Immature natural killer cell (primary cell): ENCODE data around the gene RIT1. TPM values are rescaled to one million over a fixed set of nuclear protein-coding genes. Genes with fewer than 3 reads are reported as not detected.
A peak's percentile ranks its signal among the peaks of the same experiment; 100 is the strongest.
"Not testable (repeated sequence)": the region's sequence is repeated elsewhere in the genome, so short reads cannot be mapped to it uniquely, and the experiment has no call there.

Source experiments
- DNase-seq, 3 donors: peaks; one replicate each; pipeline ENCODE4 v3.0.0; 2022; ENCODE audit warnings: mixed read lengths in 1 of 3
- H3K27ac Mint-ChIP-seq, 6 donors: one replicate each; pipeline ENCODE4 v1.8.0; 2020; ENCODE audit warnings: mixed read lengths in 6 of 6, mild to moderate bottlenecking in 5 of 6, inconsistent platforms in 4 of 6, moderate library complexity in 3 of 6
- H3K27me3 Mint-ChIP-seq, 3 donors: one replicate each; pipeline ENCODE4 v1.8.0; 2020 to 2021; ENCODE audit warnings: low read depth in 3 of 3, mild to moderate bottlenecking in 3 of 3, mixed read lengths in 3 of 3, moderate library complexity in 3 of 3, inconsistent platforms in 1 of 3
- H3K36me3 Mint-ChIP-seq, 3 donors: one replicate each; pipeline ENCODE4 v1.8.0; 2020; ENCODE audit warnings: mixed read lengths in 3 of 3, inconsistent platforms in 2 of 3, mild to moderate bottlenecking in 2 of 3
- H3K4me1 Mint-ChIP-seq, 2 donors: one replicate each; pipeline ENCODE4 v1.8.0; 2020; ENCODE audit warnings: inconsistent platforms in 2 of 2, mild to moderate bottlenecking in 2 of 2, mixed read lengths in 2 of 2, moderate library complexity in 1 of 2
- H3K4me3 Mint-ChIP-seq, 5 donors: one replicate each; pipeline ENCODE4 v1.8.0; 2020; ENCODE audit warnings: mild to moderate bottlenecking in 5 of 5, mixed read lengths in 5 of 5, inconsistent platforms in 3 of 5, moderate library complexity in 3 of 5
- H3K9me3 Mint-ChIP-seq, 6 donors: one replicate each; pipeline ENCODE4 v1.8.0; 2020; ENCODE audit warnings: mild to moderate bottlenecking in 6 of 6, mixed read lengths in 6 of 6, inconsistent platforms in 4 of 6, moderate library complexity in 3 of 6
- polyA plus RNA-seq, 3 donors: library from polyadenylated mRNA; unstranded; fragments of 300-500 nt; fragmentation: Illumina TruSeq; gene quantifications; one replicate each; pipeline ENCODE4 v1.2.3, GENCODE V29; 2021

Gene RIT1
- polyA plus RNA-seq, 3 donors from 2014 or later = 27.1 to 33.5 (median 29.0) TPM

- not testable (repeated sequence) for H3K9me3 Mint-ChIP-seq, H3K27ac Mint-ChIP-seq, DNase-seq, H3K27me3 Mint-ChIP-seq, H3K4me3 Mint-ChIP-seq
- Mint-ChIP-seq H3K36me3 (peaks cover 9 to 20% (median 17%) of the 10 kb centered on the region in 3 donors), H3K4me1 (peaks cover 15 to 19% of the 10 kb centered on the region in 2 donors)
Measured at GRCh38 chr1:155896476-155896875, 14.7 kb downstream of the RIT1 start.

- not testable (repeated sequence) for H3K27me3 Mint-ChIP-seq
Measured at GRCh38 chr1:155895617-155896016, 15.5 kb downstream of the RIT1 start.

DNA sequence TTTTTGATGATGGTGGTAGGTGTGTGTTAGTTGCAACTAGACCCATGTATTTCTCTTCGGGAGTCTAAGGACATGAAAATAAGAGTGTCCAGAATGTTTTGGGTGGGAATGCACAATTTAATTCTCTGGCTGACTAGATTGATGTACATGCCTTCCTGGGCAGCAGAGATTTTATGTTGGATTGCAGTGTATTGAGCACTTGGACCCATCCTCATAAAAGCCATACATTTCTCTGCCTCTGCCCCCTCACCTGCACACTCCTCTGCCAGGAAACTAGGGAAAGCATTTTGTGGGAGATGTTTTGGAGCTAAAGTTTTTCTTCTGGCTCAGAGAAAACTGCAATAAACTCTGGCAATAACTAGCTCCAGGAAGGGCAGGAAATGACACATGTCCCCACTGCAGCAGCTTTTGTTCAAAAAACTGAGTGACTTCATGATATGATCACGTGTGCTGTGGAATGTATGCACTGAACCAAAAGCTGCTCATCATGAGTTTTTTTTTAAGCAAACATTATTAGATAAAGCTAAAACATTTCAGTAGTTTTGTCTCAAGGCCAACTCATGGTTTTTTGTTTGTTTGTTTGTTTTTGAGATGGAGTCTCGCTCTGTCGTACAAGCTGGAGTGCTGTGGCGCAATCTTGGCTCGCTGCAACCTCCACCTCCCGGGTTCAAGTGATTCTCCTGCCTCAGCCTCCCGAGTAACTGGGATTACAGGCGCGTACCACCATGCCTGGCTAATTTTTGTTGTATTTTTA, 17.6 kb downstream of the RIT1 start:
- Mint-ChIP-seq H3K4me1 (peaks cover 13 to 15% of the 10 kb centered on the region in 2 donors), H3K27ac (peak overlapping the region; percentile 39 to 87 (median 70)), H3K36me3 (no peaks in the 10 kb centered on the region), H3K9me3 (no peaks in the 10 kb centered on the region), H3K4me3 (peak overlapping the region in 1 of 5 donors; percentile 0), H3K27me3 (peaks cover 0 to 1% (median 0%) of the 10 kb centered on the region in 3 donors)
- peak in 1 of 3 donors; percentile 28 for DNase-seq

More at GRCh38 chr1:155895617-155896016, 15.5 kb downstream of the RIT1 start:
- Mint-ChIP-seq H3K36me3 (peaks cover 9 to 17% (median 17%) of the 10 kb centered on the region in 3 donors), H3K4me1 (peaks cover 15 to 19% of the 10 kb centered on the region in 2 donors)
- H3K4me3 Mint-ChIP-seq, H3K9me3 Mint-ChIP-seq, H3K27ac Mint-ChIP-seq, DNase-seq: not testable (repeated sequence)

DNA sequence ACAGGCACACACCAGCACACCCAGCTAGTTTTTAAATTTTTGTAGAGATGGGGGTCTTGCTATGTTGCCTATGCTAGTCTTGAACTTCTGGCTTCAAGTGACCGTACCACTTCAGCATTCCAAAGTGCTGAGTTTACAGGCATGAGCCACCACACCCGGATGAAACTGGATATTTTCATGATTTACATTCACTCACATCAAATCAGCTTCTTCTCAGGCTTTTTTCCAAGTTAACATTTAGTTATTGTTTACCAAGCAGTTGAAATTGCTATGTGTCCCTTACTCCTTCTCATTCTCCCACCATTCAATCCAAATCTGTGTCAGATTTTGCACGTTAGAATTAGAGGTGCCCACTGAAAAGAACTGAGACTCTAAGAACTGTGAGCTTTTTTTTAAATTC, 18.4 kb downstream of the RIT1 start:
- no peaks in the 10 kb centered on the region for H3K36me3 Mint-ChIP-seq
- no peak overlapping the region for H3K4me3 Mint-ChIP-seq
- no peaks in the 10 kb centered on the region for H3K9me3 Mint-ChIP-seq
- peaks cover 13 to 15% of the 10 kb centered on the region in 2 donors for H3K4me1 Mint-ChIP-seq
- no peak for DNase-seq
- H3K27ac Mint-ChIP-seq = peak overlapping the region in 3 of 6 donors; percentile 45 to 87 (median 79)
- H3K27me3 Mint-ChIP-seq = peaks cover 0 to 1% (median 0%) of the 10 kb centered on the region in 3 donors

GRCh38 chr1:155890251-155890650, 20.9 kb downstream of the RIT1 start:
- Mint-ChIP-seq H3K9me3 (no peaks in the 10 kb centered on the region), H3K36me3 (no peaks in the 10 kb centered on the region), H3K27me3 (peaks cover 0 to 1% (median 0%) of the 10 kb centered on the region in 3 donors), H3K4me3 (no peak overlapping the region), H3K4me1 (peaks cover 13 to 15% of the 10 kb centered on the region in 2 donors), H3K27ac (no peak overlapping the region)
- DNase-seq = no peak

DNA sequence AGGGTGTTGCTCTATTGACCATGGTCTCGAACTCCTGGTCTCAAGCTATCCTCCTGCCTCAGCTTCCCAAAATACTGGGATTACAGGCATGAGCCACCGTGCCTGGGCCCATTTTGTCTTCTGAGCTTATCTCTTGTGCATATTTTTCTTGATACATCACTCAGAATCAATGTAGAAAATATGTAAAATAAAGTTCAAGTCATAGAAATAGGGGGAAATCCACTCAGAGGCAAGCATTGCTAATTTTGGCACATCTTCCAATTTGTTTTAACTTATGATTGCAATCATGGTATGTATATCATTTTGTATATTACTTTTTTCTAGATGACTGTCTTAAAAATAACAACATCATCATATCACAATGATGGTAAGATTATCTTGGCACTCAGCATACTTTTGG, 21.6 kb downstream of the RIT1 start:
- H3K36me3 Mint-ChIP-seq = no peaks in the 10 kb centered on the region
- no peaks in the 10 kb centered on the region for H3K9me3 Mint-ChIP-seq
- peaks cover 13 to 15% of the 10 kb centered on the region in 2 donors for H3K4me1 Mint-ChIP-seq
- DNase-seq = no peak
- H3K4me3 Mint-ChIP-seq = no peak overlapping the region
- no peak overlapping the region for H3K27ac Mint-ChIP-seq
- H3K27me3 Mint-ChIP-seq = peaks cover 0 to 1% (median 0%) of the 10 kb centered on the region in 3 donors

DNA sequence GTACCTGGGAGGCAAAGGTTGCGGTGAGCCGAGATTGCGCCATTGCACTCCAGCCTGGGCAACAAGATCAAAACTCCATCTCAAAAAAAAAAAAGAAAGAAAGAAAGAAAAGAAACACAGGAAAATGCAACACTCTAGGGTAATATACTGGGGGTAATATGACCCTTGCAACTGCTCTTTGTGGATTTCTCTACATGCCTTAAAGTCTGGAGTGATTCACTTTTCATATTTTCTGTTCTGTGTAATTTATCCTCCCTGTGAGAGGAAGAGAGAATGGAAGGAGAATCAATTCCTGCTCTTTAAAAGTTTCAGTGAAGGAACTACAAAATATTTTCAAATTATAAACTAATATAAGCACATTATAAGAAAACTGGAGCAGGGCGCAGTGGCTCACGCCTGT, 22.7 kb downstream of the RIT1 start:
- Mint-ChIP-seq H3K9me3 (no peaks in the 10 kb centered on the region), H3K4me1 (peaks cover 9% of the 10 kb centered on the region in 2 donors), H3K4me3 (no peak overlapping the region), H3K36me3 (peaks cover 0 to 3% (median 0%) of the 10 kb centered on the region in 3 donors), H3K27ac (no peak overlapping the region), H3K27me3 (peaks cover 0 to 1% (median 0%) of the 10 kb centered on the region in 3 donors)
- no peak for DNase-seq

DNA sequence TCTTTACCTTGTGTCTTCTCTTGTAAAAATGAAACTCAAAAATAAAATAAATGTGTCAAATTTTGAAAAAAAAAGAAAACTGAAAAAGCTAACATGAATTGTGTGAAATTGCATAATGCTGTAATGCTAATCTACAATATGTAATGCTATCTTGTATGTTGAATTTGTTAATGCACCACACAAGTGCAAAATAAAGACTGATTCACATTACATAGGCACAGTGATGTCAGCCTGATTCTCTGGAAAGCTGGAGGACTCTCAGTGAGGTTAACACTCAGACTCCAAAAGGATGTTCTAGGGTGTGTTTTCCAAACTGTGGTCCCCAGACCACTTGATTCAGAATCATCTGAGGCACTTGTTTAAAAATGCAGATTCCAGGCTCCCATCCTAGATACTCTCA, 26.2 kb downstream of the RIT1 start:
- no peak for DNase-seq
- no peak overlapping the region for H3K4me3 Mint-ChIP-seq
- no peaks in the 10 kb centered on the region for H3K27me3 Mint-ChIP-seq
- peaks cover 3 to 20% (median 15%) of the 10 kb centered on the region in 3 donors for H3K36me3 Mint-ChIP-seq
- no peaks in the 10 kb centered on the region for H3K9me3 Mint-ChIP-seq
- H3K4me1 Mint-ChIP-seq = no peaks in the 10 kb centered on the region
- peak overlapping the region in 2 of 6 donors; percentile 23 to 31 for H3K27ac Mint-ChIP-seq

DNA sequence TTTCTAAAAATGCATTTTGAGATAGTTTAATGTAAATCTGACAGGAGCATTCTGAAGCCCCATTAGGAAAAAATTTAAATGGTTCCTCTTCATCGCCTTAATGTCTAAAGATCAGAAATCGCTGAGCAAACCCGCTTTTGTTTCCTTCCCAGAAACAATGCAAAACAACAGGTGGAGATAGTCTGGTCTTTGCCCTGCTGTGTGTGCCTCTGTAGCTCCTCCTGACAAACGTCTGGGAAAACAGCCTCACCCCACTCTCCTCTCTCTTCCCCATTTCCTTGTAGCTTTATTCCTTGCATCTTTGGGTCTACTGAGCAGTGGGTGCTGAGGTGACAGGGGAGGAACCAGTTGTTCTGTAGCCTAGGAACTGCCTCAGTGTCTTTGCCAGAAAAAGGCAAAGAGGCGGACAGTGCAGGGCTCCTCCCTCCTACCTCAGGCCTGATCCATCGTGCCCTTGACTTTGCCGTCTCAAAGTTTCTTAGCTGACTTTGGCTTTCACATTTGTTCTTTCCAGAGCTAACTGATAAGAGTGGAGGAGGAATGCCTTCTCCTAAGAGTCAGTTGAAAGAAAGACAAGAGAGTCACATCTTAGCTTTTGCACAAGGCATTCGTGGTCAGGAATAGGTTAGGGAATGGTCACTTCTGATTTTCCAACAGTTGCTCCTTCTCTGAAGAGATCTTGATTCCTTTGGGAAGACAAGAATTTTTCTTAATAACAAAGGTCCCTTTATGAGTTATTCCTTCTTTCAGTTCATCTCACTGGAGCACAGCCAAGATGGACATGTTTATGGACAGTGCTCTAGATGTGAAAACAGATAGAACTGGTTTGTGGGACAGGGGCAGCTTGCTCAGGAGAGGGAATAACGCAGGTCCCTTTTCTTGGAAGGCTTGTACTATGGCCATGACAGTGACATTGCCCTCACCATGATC, 26.9 kb downstream of the RIT1 start:
- H3K27ac Mint-ChIP-seq = peak overlapping the region in 2 of 6 donors; percentile 33 to 60
- no peaks in the 10 kb centered on the region for H3K9me3 Mint-ChIP-seq
- H3K27me3 Mint-ChIP-seq = no peaks in the 10 kb centered on the region
- no peaks in the 10 kb centered on the region for H3K4me1 Mint-ChIP-seq
- no peak for DNase-seq
- H3K4me3 Mint-ChIP-seq = no peak overlapping the region
- H3K36me3 Mint-ChIP-seq = peaks cover 3 to 23% (median 15%) of the 10 kb centered on the region in 3 donors

GRCh38 chr1:155882766-155883165, 28.4 kb downstream of the RIT1 start:
- no peaks in the 10 kb centered on the region for H3K4me1 Mint-ChIP-seq
- H3K27ac Mint-ChIP-seq = no peak overlapping the region
- no peaks in the 10 kb centered on the region for H3K27me3 Mint-ChIP-seq
- H3K36me3 Mint-ChIP-seq = peaks cover 3 to 25% (median 15%) of the 10 kb centered on the region in 3 donors
- DNase-seq = no peak
- H3K9me3 Mint-ChIP-seq = no peaks in the 10 kb centered on the region
- no peak overlapping the region for H3K4me3 Mint-ChIP-seq

- Mint-ChIP-seq H3K4me3 (no peak overlapping the region), H3K27ac (peak overlapping the region in 1 of 6 donors; percentile 28), H3K4me1 (no peaks in the 10 kb centered on the region), H3K27me3 (no peaks in the 10 kb centered on the region), H3K9me3 (no peaks in the 10 kb centered on the region), H3K36me3 (peaks cover 3 to 25% (median 15%) of the 10 kb centered on the region in 3 donors)
- DNase-seq = no peak
Measured at GRCh38 chr1:155882235-155882634, 28.9 kb downstream of the RIT1 start.

- Mint-ChIP-seq H3K27me3 (no peaks in the 10 kb centered on the region), H3K36me3 (peaks cover 7 to 25% (median 15%) of the 10 kb centered on the region in 3 donors), H3K4me1 (no peaks in the 10 kb centered on the region), H3K27ac (peak overlapping the region in 1 of 6 donors; percentile 31), H3K9me3 (no peaks in the 10 kb centered on the region), H3K4me3 (no peak overlapping the region)
- no peak for DNase-seq
Measured at GRCh38 chr1:155880950-155881349, 30.2 kb downstream of the RIT1 start.

GRCh38 chr1:155880251-155880650, 30.9 kb downstream of the RIT1 start:
- Mint-ChIP-seq H3K9me3 (no peaks in the 10 kb centered on the region), H3K4me1 (peaks cover 0 to 2% of the 10 kb centered on the region in 2 donors), H3K4me3 (no peak overlapping the region), H3K27ac (peak overlapping the region in 2 of 6 donors; percentile 31 to 36), H3K36me3 (peaks cover 7 to 25% (median 15%) of the 10 kb centered on the region in 3 donors), H3K27me3 (no peaks in the 10 kb centered on the region)
- no peak for DNase-seq

GRCh38 chr1:155877945-155878344, 33.2 kb downstream of the RIT1 start:
- Mint-ChIP-seq H3K4me3 (no peak overlapping the region), H3K27ac (no peak overlapping the region), H3K36me3 (peaks cover 7 to 25% (median 13%) of the 10 kb centered on the region in 3 donors), H3K27me3 (peaks cover 0 to 3% (median 0%) of the 10 kb centered on the region in 3 donors), H3K4me1 (peaks cover 0 to 2% of the 10 kb centered on the region in 2 donors), H3K9me3 (no peaks in the 10 kb centered on the region)
- no peak for DNase-seq
